ENCODE measurements around the gene SEL1L3.

SEL1L3 gene

GRCh38 chr4:25786497-25787065 lies 76.2 kb downstream of the SEL1L3 start:
- DNase-seq = no peak

DNA sequence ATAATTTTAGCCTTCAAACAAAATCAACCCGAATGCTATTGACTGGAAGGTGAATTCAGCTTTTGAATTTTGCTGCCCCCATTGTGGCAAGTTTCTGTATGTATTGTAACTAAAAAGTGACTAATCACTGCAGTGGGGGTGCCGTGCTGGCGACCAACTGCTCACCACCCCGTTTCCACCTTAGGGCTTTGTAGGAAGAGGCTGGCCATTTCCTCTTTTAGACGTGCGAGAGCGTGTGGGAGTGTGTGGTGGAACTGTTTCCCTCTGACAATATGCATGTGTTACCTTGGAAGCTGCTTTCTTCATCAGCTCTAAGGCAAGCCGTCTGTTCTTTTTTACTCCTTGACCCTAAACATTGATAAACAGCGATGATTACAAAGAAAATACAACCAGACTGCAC lies 78.8 kb downstream of the SEL1L3 start:
- no peak for DNase-seq

DNA sequence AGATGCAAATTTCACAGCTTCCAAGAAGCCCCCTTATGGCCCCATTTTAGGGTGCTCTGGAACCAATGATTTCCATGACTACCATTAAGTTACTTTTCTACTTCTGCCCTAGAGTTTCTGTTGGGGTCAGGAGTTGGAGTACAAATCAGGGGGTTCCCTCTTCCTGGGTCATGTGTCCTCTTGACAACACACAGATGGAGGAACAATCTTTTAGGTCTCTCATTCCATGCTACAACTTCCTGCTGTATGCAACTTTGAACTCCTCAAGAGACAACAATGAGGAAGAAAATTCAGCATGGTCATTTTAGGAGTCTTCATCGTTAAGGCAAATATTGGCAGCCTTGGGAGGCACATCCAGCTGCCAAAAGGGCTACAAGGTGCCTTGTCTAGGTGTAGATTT lies 79.7 kb downstream of the SEL1L3 start:
- no peak for DNase-seq

DNA sequence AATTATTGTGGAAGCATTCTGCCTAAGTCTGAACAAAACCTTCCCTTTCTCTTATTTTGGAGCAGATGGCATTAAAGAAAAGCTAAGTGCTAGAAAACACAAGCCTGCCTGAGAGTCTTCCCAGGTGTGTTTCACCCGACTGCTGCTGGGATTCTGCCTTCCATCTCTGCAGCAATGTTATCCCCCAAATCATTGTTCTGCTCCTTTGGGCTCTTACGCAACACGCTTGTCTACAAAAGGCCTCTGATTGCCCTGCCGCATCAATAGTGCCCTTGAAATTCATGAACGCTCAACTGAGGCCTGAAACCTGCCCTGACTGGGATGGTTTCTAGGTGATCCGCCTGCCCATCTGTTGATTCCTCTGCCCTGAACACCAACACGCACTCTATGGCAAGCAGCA lies 80.3 kb downstream of the SEL1L3 start:
- no peak for DNase-seq

- no peak for DNase-seq
Measured at GRCh38 chr4:25779021-25779420, 83.8 kb downstream of the SEL1L3 start.

DNA sequence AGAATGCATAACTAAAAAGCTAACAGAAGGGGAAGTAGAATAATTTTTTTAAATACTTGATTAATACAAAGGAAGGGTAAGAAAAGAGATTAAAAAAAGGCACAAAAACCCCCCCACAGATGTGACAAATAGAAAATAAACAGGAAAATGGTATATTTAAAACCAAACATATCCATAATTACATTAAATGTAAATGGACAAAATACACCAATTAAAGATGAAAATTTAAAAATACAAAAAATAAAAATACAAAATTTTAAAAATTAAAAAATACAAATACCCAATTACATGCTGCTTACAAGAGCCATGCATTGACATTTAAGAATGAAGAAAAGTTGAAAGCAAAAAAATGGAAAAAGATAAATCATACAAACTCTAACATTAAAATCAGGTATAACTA lies 86.0 kb downstream of the SEL1L3 start:
- DNase-seq = no peak

GRCh38 chr4:25775166-25775565 lies 87.6 kb downstream of the SEL1L3 start:
- no peak for DNase-seq

GRCh38 chr4:25773358-25773757 lies 89.4 kb downstream of the SEL1L3 start:
- no peak for DNase-seq

DNA sequence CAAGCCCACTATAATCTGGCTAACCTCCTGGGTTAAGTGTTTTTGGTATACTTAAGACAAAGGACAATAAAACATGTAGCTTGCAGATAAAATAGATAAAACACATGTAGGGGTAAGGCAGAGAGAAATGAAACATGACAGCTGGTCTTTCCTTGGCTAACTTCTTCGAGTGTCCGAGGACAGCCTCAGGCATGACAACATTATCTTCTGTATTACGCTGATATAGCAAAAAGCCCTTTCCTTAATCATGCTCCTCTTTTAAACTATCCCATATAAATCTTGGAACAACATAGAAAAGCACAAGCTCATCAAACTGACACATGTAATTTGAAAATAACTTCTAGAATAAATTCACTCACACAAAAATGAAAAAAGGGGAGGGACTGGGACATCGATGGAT lies 91.1 kb downstream of the SEL1L3 start:
- DNase-seq = no peak

GRCh38 chr4:25770847-25771246 lies 91.9 kb downstream of the SEL1L3 start:
- DNase-seq = no peak

- no peak for DNase-seq
Measured at GRCh38 chr4:25769251-25769650, 93.5 kb downstream of the SEL1L3 start.

- DNase-seq = no peak
Measured at GRCh38 chr4:25767877-25768725, 94.7 kb downstream of the SEL1L3 start.

DNA sequence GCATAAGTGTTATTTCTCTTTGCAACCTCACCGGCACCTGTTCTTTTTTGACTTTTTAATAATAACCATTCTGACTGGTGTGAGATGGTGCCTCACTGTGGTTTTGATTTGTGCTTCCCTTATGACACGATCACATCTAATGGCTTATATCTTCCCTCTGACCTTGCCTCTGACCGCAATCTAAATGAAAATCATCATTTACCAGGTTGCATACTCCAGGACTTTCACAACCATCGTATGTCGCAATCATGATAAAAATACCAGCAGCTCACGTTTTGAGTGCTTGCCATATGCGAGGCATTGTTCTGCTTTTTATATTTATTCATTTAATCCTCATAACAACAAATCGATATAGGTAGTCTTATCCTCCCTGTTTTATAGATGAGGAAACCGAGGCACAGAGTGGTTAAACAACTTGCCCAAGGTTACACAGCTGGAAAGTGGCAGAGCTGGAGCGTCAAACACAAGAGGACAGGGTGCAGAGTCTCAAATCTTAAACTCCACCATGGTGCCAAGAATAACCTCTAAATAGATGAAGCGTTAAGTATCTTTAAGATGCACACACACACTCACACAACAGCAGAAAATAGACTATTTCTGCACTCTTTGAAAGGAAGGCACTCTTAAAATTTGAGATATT lies 102.2 kb downstream of the SEL1L3 start:
- no peak for DNase-seq

- DNase-seq = no peak
Measured at GRCh38 chr4:25760048-25760447, 102.7 kb downstream of the SEL1L3 start.

DNA sequence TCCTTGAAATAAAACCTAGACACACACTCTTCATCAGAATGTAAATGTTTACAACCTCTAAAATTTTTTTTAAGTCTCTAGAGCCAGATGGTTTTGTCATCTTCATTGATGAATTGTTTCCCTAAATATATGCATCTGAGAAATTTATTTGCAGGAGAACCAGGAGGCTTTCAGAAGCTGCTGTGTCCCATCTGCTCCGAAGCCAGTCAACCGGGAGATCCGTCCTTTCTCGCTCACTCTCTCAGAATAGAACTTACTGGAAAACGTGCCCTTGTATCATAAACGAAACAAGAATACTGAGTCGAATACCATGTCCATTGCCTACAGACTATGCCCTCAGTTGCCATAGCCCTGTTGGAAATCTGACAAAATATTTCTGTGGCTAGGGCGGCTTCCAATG lies 103.7 kb downstream of the SEL1L3 start:
- no peak for DNase-seq

- DNase-seq = no peak
Measured at GRCh38 chr4:25757452-25757851, 105.3 kb downstream of the SEL1L3 start.

DNA sequence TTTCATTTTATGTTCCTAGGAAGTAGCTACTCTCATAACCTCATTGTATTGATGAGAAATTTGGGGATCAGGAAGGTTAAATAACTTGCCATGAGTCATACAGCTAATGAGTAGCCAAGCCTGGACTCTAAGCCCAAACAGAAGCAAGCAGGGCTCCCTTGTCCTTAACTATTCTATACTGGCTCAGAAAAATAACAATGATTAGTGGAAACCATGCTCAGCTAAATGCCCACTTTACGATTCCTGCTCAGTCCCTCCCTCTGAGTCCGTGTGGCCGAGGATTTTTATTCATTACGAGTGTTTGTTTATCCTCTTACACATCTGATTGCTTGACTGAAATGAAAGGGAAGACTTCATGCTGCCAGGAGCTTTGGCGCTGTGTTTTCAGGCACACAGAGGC lies 106.3 kb downstream of the SEL1L3 start:
- no peak for DNase-seq

DNA sequence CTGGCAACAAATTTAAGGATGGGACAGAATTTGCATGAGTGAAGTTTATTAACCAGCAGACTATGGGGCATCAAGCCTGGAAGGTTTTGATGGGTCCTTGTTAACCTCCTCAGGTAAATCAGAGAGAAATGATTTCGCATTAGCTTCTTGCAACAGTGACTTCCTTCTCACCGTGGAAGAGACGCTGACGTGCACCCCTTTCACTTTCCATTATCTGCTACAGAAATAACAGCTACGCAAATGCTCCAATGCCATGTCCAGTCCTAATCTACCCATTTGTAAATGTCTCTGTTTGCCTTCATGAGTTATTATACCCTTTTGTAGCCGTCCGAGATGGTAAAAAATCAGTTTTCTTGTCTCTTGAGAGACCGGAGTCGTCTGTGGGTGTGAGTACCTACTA lies 106.9 kb downstream of the SEL1L3 start:
- DNase-seq = no peak

GRCh38 chr4:25753239-25753638 lies 109.5 kb downstream of the SEL1L3 start:
- DNase-seq = no peak

GRCh38 chr4:25750874-25751273 lies 111.9 kb downstream of the SEL1L3 start:
- no peak for DNase-seq

DNA sequence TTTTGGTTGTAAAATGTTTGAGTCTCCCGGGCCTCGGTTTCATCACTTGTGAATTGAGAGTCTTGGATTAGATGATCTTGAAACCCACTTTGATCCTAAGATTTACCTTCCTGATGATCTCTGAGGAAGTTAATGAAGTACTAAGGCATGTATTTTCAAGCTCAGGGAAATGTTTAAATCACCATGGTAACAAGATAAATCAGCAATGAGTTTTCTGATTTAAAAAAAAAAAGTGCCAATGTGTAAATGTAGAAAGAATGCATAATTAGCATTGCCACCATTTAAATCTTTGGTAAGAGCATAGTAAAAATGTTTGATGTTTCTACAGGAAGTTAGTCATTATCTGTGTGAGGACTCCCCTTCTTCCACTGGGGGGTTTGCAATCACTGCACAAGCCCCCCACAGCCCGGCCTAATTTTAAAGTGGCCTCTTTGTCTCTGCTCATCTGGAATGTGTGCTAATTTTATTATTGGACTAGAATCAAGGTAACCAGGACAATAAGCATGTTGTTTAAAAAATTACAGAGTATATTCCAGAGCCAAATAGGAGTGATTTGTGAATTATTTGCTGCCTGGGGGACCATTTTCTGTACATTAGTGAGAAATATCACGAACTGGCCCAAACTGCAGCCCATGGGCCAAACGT lies 113.5 kb downstream of the SEL1L3 start:
- DNase-seq = no peak

- DNase-seq = no peak
Measured at GRCh38 chr4:25743971-25744370, 118.8 kb downstream of the SEL1L3 start.

- DNase-seq = no peak
Measured at GRCh38 chr4:25729564-25729963, 133.2 kb downstream of the SEL1L3 start.

GRCh38 chr4:25728886-25729285 lies 133.9 kb downstream of the SEL1L3 start:
- no peak for DNase-seq

Data from activated T-cell treated with anti-CD3 and anti-CD28 coated beads for 4 hours (primary cell).